GM18499 (cell line): Measurements from ENCODE around the gene ENTR1.

ENCODE experiments used
- ATAC-seq: cut with Tn5 transposase; IDR thresholded peaks from one replicate; pipeline ENCODE4 v1.9.1; 2021; ENCODE audit warnings: moderate number of reproducible peaks; ENCODE audit not compliant: insufficient read depth, unreplicated experiment

Gene ENTR1

GRCh38 chr9:136399176-136400037 lies 11.0 kb downstream of the ENTR1 start:
- no peak for ATAC-seq

DNA sequence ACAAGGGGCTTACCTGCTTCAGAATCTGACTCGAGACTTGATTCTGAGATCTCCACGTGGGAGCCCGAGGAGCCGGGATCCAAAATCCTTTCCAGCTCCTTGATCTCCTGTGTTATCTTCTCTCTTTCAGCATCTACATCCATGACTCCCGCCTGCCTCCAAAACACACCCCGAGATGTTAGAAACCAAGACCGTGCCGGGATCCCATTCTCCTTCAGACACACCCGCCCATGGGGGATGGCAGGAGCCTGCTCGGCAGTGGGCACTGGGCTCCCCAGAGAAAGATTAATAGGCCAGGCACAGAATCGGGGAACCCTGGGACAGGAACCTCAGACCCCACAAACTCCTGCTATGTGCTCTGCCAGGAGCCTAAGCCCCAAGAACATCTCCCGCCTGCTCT lies 12.1 kb downstream of the ENTR1 start:
- ATAC-seq = no peak

- ATAC-seq = no peak
Measured at GRCh38 chr9:136397643-136398042, 12.8 kb downstream of the ENTR1 start.

DNA sequence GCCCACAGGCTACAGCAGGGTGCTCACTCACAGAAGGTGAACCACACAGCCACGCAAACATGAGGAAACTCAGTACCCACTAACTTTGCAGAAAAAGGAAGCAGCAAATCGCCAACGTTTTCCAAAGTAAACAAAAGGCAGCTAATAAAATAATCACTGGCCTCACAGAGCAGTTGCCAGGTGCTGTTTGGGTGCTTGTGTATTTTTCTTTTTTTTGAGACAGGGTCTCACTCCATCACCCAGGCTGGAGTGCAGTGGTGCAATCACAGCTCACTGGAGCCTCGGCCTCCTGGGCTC lies 14.2 kb downstream of the ENTR1 start:
- no peak for ATAC-seq

DNA sequence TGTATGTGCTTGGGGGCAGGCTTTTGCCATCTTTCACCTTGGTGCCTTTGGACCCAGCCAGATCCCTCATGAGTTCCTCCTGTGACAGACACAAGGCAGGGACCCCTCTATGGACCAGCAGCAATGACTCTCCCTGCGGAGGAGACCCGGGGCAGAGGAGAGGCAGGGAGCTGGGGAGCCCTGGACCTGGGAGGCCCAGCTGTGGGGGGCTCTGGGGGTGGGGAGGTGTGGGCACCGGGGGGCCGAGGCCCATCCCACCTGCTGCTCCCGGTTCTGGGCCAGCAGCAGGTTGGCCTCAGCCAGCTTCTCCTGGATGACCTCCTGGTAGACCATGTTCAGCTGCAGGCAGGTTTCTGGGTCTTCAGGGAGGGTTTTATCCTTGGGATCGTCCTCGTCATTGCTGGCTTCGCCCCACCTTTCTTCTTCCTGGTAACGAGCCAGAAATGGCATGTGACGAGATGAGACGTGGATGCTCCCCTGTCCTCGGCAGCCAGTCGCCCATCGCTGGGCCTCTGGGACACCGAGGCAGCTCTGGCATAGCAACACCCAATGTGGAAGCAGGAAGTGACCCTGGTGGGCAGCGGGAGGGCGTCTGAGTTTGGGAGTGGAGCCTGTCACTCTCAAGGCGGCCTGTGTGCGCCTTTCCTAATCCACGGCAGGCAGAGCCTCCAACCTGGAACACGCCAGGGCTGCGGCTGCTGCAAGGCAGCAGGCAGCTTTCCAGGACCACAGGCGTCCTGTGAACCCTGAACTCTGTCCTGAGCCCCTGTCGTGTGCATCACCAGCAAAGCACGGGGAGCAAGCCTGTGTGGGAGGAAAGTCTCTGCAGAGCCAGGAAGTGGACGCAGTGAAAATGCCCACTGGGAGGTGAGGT lies 14.8 kb downstream of the ENTR1 start:
- no peak for ATAC-seq

GRCh38 chr9:136395020-136395340 lies 15.4 kb downstream of the ENTR1 start:
- no peak for ATAC-seq

DNA sequence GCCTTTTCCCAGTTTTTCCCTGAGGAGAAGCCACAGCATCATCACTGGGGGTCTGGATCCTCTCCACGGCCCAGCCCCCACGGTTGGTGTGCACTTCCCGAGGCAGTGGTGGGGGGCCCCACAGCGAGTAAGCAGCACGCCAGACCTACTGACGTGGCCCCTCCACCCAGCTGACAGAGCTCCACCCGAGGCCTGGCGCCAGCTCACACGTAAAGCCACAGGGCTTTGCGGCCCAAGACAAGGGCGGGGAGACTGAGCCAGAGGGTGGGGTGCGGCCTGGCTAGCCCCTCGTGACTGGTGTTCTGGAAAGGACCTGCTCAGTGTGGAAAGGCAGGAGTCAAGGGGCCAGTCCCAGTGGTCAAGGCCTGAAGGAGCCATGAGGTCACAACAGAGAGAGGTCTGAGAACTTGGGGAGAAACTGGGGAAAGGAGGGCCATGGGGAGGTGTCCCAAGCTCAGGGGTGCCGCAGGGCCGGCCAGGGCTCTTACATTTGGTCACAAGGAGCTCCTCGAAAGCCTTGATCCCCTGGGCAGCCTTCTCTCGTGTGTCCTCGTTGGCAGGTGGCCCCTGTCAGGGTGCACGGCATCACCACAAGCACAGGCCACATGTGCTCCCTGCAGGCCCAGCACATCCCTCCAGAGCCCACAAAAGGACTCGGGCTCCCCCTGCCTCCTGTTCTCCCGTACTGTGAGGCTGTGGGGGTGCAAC lies 15.9 kb downstream of the ENTR1 start:
- ATAC-seq = no peak

- ATAC-seq = no peak
Measured at GRCh38 chr9:136393531-136393930, 16.9 kb downstream of the ENTR1 start.

DNA sequence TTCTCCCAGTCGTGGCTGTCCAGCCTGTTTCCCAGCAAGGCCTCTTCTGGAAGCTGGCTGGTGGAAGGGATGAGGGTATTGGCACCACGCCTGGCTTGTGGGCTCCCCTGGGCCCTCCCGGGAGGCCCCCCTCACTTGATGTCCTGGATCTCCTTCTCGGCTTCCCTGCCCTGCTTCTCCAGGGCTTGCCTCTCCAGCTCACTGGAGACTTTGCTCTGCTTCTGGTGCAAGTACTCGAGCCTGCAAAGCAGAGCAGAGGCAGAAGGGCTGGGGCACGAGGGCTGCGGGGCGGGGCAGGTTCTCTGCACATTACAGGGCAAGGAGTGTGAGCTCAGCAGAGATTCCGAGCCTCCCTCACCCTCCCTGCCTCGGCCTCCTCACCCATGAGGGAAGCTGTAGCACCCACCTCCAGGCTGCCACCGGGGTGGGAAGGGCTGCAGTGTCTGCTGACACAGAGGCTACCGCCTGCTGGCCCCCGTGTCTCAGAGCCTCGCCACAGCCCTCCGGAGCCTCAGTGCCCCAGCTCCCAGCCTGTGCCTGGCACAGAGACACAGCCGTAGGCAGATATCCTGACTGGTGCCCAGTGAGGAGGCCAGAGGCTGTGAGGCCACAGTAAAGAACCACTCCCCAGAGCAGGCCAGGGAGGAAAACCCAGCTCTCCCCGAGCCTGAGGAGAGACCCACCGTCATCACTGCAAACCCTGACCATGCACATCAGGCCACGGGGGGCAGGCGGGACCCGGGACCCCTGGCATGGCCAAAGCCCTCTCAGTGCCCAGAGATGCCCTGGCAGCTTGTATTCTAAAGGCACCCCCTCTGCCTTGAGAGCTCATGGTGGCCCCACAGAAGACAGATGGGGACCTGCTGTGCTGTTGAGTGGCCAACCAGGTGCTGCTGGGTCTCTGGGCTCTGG lies 17.6 kb downstream of the ENTR1 start:
- no peak for ATAC-seq

- no peak for ATAC-seq
Measured at GRCh38 chr9:136391737-136392537, 18.5 kb downstream of the ENTR1 start.

GRCh38 chr9:136389396-136389795 lies 21.0 kb downstream of the ENTR1 start:
- ATAC-seq = no peak

GRCh38 chr9:136387217-136387616 lies 23.2 kb downstream of the ENTR1 start:
- no peak for ATAC-seq

GRCh38 chr9:136386018-136386417 lies 24.4 kb downstream of the ENTR1 start:
- ATAC-seq = no peak

- ATAC-seq = no peak
Measured at GRCh38 chr9:136385015-136385414, 25.4 kb downstream of the ENTR1 start.

DNA sequence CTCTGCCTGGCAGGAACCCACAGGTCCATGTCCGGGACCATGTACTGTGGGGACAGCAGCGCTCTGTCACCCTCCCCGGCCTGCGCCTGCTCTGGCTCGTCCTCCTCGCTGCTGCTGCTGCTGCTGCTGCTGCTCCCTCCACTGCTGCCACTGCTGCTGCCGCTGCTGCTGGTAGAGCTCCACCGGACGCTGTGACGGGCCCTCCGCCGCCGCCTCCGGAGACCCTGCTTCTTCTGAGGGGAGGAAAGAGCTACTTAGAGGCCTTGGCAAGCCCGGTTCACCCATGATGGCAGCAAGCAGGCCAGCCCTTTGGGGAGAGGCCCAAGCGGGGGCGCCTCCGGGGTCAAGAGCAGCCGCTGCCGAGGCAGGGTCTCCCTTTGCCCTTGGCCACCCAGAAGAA lies 27.0 kb downstream of the ENTR1 start:
- ATAC-seq = no peak

DNA sequence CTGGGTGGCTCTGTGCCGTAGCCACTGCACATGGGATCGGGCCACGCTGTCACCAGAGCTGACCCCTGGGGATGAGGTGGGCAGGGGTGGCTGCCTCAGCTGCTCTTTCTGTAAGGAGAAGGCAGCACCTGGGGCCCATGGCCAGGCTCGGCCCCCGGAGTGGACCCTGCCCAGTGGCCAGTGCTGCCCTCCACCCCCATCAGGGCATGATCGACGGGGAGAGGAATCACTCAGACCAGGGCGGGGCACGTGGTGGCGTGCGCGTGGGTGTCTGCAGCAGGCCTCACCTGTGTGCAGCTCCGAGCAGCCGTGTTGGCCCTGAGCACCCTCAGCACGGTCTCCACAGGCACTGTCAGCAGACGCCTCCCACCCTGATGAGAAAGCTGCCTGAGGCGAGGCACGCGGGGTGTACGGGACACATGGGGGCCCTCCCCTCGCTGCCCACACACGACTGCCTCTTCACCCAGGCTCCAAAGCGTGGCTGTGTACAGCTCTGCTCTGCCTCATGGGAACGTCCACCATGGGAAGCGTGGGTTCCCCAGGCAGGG lies 28.4 kb downstream of the ENTR1 start:
- ATAC-seq = no peak

GRCh38 chr9:136381311-136381710 lies 29.1 kb downstream of the ENTR1 start:
- no peak for ATAC-seq

- no peak for ATAC-seq
Measured at GRCh38 chr9:136380381-136380780, 30.0 kb downstream of the ENTR1 start.

GRCh38 chr9:136379891-136380290 lies 30.5 kb downstream of the ENTR1 start:
- ATAC-seq = no peak
